OCI-LY3 (cell line): ENCODE measurements around the gene TBCK.

Experiments used
- H2AFZ ChIP-seq: fragments of 200-600, 300-600 bp; shearing (Covaris generic); 2 replicates; pipeline ENCODE4 v1.6.0; 2014; ENCODE audit warnings: antibody characterized with exemption, low read depth, low read length
- H3K27ac ChIP-seq: fragments of 200-600, 300-600 bp; sonication (generic); 2 replicates; pipeline ENCODE4 v1.5.1; 2014; ENCODE audit warnings: mild to moderate bottlenecking, low read length, moderate library complexity, mixed read lengths
- H3K27me3 ChIP-seq: fragments of 200-600, 300-600 bp; sonication (generic); 2 replicates; pipeline ENCODE4 v1.6.1; 2014; ENCODE audit warnings: low read depth, low read length, mixed read lengths
- H3K36me3 ChIP-seq: fragments of 200-600, 300-600 bp; sonication (generic); replicated peaks from 2 replicates; pipeline ENCODE3; 2014; ENCODE audit warnings: low read depth, low read length, mixed read lengths
- H3K4me1 ChIP-seq: fragments of 300-600, 200-600 bp; sonication (generic); 2 replicates; pipeline ENCODE4 v1.6.1; 2014; ENCODE audit warnings: low read length, mixed read lengths
- H3K4me2 ChIP-seq: fragments of 200-600, 300-600 bp; sonication (generic); 2 replicates; pipeline ENCODE4 v1.6.1; 2014; ENCODE audit warnings: low read length, mixed read lengths
- H3K4me3 ChIP-seq: fragments of 300-600, 200-600 bp; sonication (generic); 2 replicates; pipeline ENCODE4 v1.5.1; 2014; ENCODE audit warnings: antibody characterized with exemption, mild to moderate bottlenecking, low read length, moderate library complexity
- H3K79me2 ChIP-seq: fragments of 300-600, 200-600 bp; shearing (Covaris generic); 2 replicates; pipeline ENCODE4 v1.6.1; 2014; ENCODE audit warnings: mild to moderate bottlenecking, low read length, mixed read lengths
- H3K9ac ChIP-seq: fragments of 300-600, 200-600 bp; shearing (Covaris generic); 2 replicates; pipeline ENCODE4 v1.6.0; 2014; ENCODE audit warnings: mild to moderate bottlenecking, low read length, moderate library complexity
- H3K9me3 ChIP-seq: fragments of 200-600, 300-600 bp; shearing (Covaris generic); 2 replicates; pipeline ENCODE4 v1.6.1; 2014; ENCODE audit warnings: low read length, mixed read lengths; ENCODE audit not compliant: insufficient read depth
- H4K20me1 ChIP-seq: fragments of 200-600, 300-600 bp; sonication (generic); 2 replicates; pipeline ENCODE4 v1.6.1; 2016; ENCODE audit warnings: low read length, mixed read lengths; ENCODE audit not compliant: insufficient read depth
- CTCF ChIP-seq: fragments of 200-600, 300-600 bp; sonication (generic); IDR thresholded peaks from 2 replicates; pipeline ENCODE4 v1.5.1; 2014; ENCODE audit warnings: antibody characterized with exemption, low read length, low read depth
- EZH2phosphoT487 ChIP-seq: fragments of 200-600 bp; shearing (Covaris generic); IDR thresholded peaks from 2 replicates; pipeline ENCODE4 v1.6.1; 2018; ENCODE audit warnings: antibody characterized with exemption, mixed run types, low read depth

TBCK gene

GRCh38 chr4:106079616-106080015 lies 236.4 kb downstream of the TBCK start:
- H3K4me2 ChIP-seq, result no peak overlapping the region
- H3K4me1 ChIP-seq, result no peaks in the 10 kb centered on the region
- H3K9ac ChIP-seq, result no peak overlapping the region
- H3K4me3 ChIP-seq, result no peak overlapping the region
- no peak overlapping the region for H2AFZ ChIP-seq
- no peaks in the 10 kb centered on the region for H4K20me1 ChIP-seq
- H3K27me3 ChIP-seq, result no peaks in the 10 kb centered on the region
- H3K27ac ChIP-seq, result no peak overlapping the region
- H3K79me2 ChIP-seq, result no peaks in the 10 kb centered on the region
- TF ChIP-seq EZH2phosphoT487 (no peak), CTCF (no peak)
- no peaks in the 10 kb centered on the region for H3K9me3 ChIP-seq
- peaks cover 14% of the 10 kb centered on the region for H3K36me3 ChIP-seq

GRCh38 chr4:106065018-106065417 lies 251.0 kb downstream of the TBCK start:
- H3K4me3 ChIP-seq, result no peak overlapping the region
- no peak overlapping the region for H3K4me2 ChIP-seq
- no peak overlapping the region for H3K27ac ChIP-seq
- H3K4me1 ChIP-seq, result no peaks in the 10 kb centered on the region
- TF ChIP-seq EZH2phosphoT487 (no peak), CTCF (no peak)
- no peaks in the 10 kb centered on the region for H3K27me3 ChIP-seq
- H3K9ac ChIP-seq, result no peak overlapping the region
- H3K9me3 ChIP-seq, result no peaks in the 10 kb centered on the region
- H4K20me1 ChIP-seq, result no peaks in the 10 kb centered on the region
- H3K79me2 ChIP-seq, result no peaks in the 10 kb centered on the region
- H3K36me3 ChIP-seq, result no peaks in the 10 kb centered on the region
- no peak overlapping the region for H2AFZ ChIP-seq

- H3K9me3 ChIP-seq, result no peaks in the 10 kb centered on the region
- H3K27me3 ChIP-seq, result no peaks in the 10 kb centered on the region
- no peak for TF ChIP-seq CTCF
- TF ChIP-seq EZH2phosphoT487, result no peak
- H3K36me3 ChIP-seq, result no peaks in the 10 kb centered on the region
- no peak overlapping the region for H3K27ac ChIP-seq
- H3K79me2 ChIP-seq, result no peaks in the 10 kb centered on the region
- no peak overlapping the region for H3K4me3 ChIP-seq
- no peak overlapping the region for H2AFZ ChIP-seq
- H3K9ac ChIP-seq, result no peak overlapping the region
- no peak overlapping the region for H3K4me2 ChIP-seq
- H3K4me1 ChIP-seq, result no peaks in the 10 kb centered on the region
- no peaks in the 10 kb centered on the region for H4K20me1 ChIP-seq
These were observed 253.0 kb downstream of the TBCK start for GRCh38 chr4:106063009-106063408.

- no peak overlapping the region for H3K27ac ChIP-seq
- TF ChIP-seq EZH2phosphoT487 (no peak), CTCF (no peak)
These were observed 253.5 kb downstream of the TBCK start for GRCh38 chr4:106062452-106062875.

More at GRCh38 chr4:106062452-106062875, 253.5 kb downstream of the TBCK start:
- Histone ChIP-seq H3K4me3 (no peak overlapping the region), H3K36me3 (no peaks in the 10 kb centered on the region), H3K9me3 (no peaks in the 10 kb centered on the region), H3K27me3 (no peaks in the 10 kb centered on the region), H3K79me2 (no peaks in the 10 kb centered on the region), H3K9ac (no peak overlapping the region), H3K4me1 (no peaks in the 10 kb centered on the region), H3K4me2 (no peak overlapping the region), H2AFZ (no peak overlapping the region), H4K20me1 (no peaks in the 10 kb centered on the region)
